ENCODE data around the gene CNNM4. TPM values are rescaled to one million over a fixed set of nuclear protein-coding genes. Genes with fewer than 3 reads are reported as not detected.
"Not testable (repeated sequence)": the region's sequence is repeated elsewhere in the genome, so short reads cannot be mapped to it uniquely, and the experiment has no call there.

Gene CNNM4
- polyA plus RNA-seq, 1 donor from 2014 or later = 7.5 TPM

DNA sequence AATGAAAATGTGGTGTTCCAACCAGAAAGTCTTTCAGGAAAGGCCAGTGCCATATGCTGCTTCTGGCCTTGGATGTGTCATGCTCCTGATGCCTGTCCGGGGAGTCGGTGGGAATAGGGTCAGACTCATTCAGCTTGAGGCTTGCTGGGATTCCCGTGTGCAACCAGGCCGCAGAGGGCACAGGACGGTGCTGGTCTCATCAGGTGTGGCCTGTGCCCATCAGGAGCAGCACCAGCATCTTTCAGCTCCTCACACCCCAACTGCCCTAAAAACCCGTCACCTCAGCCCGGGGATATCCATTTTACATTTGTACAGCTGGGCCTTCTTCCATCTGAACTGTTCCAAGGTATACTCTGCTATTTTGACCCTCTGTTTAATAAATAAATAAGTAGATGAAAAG, 42.0 kb downstream of the CNNM4 start:
- Histone ChIP-seq H3K9me2 (ENCODE audit: insufficient read depth, low read length) (no peaks in the 10 kb centered on the region), H3F3A (ENCODE audit: insufficient read depth, low read length, poor library complexity, severe bottlenecking) (no peaks in the 10 kb centered on the region), H4K20me1 (ENCODE audit: insufficient read depth) (no peaks in the 10 kb centered on the region), H3K9me3 (ENCODE audit: low read length) (no peaks in the 10 kb centered on the region), H3K4me3 (ENCODE audit: low read length) (no peak overlapping the region), H2AFZ (ENCODE audit: low read depth, low read length) (no peak overlapping the region), H3K36me3 (ENCODE audit: insufficient read depth, low read length) (no peaks in the 10 kb centered on the region), H3K79me2 (replicated peaks; ENCODE audit: insufficient read depth, low read length) (no peaks in the 10 kb centered on the region), H3K4me2 (ENCODE audit: low read length) (no peak overlapping the region), H3K27me3 (ENCODE audit: insufficient read depth, low read depth, low read length) (no peaks in the 10 kb centered on the region), H3K9ac (ENCODE audit: low read length) (no peak overlapping the region), H3K27ac (ENCODE audit: low read length) (no peak overlapping the region)
- TF ChIP-seq TAF1 (IDR thresholded peaks at IDR 0.05; ENCODE audit: low read depth) = no peak

DNA sequence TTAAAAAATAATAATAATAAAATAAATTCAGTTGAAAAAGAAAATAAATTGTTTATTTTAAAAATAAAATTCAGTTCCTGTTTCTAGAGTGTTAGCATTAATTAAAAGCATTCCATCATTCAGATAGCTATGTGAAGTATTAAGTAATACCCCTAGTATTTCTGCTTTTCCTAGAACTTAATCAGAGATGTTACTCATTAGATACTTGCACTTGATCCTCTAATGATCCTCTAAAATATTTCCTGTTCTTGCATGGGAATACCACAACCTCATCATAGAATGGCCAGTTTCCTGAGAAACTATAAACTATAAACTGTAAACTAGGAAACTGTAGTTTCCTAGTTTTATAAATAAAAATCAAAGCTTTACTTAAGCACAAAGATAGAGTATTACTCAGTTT, 44.3 kb downstream of the CNNM4 start:
- Histone ChIP-seq H3K27me3 (ENCODE audit: insufficient read depth, low read depth, low read length) (no peaks in the 10 kb centered on the region), H3F3A (ENCODE audit: insufficient read depth, low read length, poor library complexity, severe bottlenecking) (no peaks in the 10 kb centered on the region), H3K4me2 (ENCODE audit: low read length) (no peak overlapping the region), H3K4me3 (ENCODE audit: low read length) (no peak overlapping the region), H2AFZ (ENCODE audit: low read depth, low read length) (no peak overlapping the region), H3K9me3 (ENCODE audit: low read length) (no peaks in the 10 kb centered on the region), H3K79me2 (replicated peaks; ENCODE audit: insufficient read depth, low read length) (no peaks in the 10 kb centered on the region), H3K9ac (ENCODE audit: low read length) (no peak overlapping the region), H3K27ac (ENCODE audit: low read length) (no peak overlapping the region), H4K20me1 (ENCODE audit: insufficient read depth) (no peaks in the 10 kb centered on the region), H3K9me2 (ENCODE audit: insufficient read depth, low read length) (no peaks in the 10 kb centered on the region), H3K36me3 (ENCODE audit: insufficient read depth, low read length) (no peaks in the 10 kb centered on the region)
- TF ChIP-seq MXI1 (conservative IDR thresholded peaks at IDR 0.05; ENCODE audit: poor library complexity, severe bottlenecking) (no peak), TAF1 (IDR thresholded peaks at IDR 0.05; ENCODE audit: low read depth) (no peak), RAD21 (conservative IDR thresholded peaks at IDR 0.05) (no peak), SMC3 (conservative IDR thresholded peaks at IDR 0.05; ENCODE audit: poor library complexity) (no peak), POLR2AphosphoS5 (IDR thresholded peaks at IDR 0.05) (no peak), EP300 (conservative IDR thresholded peaks at IDR 0.05; ENCODE audit: poor library complexity, severe bottlenecking) (no peak), EZH2 (IDR thresholded peaks at IDR 0.05; ENCODE audit: borderline replicate concordance, insufficient read depth, low read length, poor library complexity, severe bottlenecking) (no peak), CTCF (IDR thresholded peaks at IDR 0.05; ENCODE audit: poor library complexity, severe bottlenecking) (no peak)
- TF ChIP-seq, protein P1, sequence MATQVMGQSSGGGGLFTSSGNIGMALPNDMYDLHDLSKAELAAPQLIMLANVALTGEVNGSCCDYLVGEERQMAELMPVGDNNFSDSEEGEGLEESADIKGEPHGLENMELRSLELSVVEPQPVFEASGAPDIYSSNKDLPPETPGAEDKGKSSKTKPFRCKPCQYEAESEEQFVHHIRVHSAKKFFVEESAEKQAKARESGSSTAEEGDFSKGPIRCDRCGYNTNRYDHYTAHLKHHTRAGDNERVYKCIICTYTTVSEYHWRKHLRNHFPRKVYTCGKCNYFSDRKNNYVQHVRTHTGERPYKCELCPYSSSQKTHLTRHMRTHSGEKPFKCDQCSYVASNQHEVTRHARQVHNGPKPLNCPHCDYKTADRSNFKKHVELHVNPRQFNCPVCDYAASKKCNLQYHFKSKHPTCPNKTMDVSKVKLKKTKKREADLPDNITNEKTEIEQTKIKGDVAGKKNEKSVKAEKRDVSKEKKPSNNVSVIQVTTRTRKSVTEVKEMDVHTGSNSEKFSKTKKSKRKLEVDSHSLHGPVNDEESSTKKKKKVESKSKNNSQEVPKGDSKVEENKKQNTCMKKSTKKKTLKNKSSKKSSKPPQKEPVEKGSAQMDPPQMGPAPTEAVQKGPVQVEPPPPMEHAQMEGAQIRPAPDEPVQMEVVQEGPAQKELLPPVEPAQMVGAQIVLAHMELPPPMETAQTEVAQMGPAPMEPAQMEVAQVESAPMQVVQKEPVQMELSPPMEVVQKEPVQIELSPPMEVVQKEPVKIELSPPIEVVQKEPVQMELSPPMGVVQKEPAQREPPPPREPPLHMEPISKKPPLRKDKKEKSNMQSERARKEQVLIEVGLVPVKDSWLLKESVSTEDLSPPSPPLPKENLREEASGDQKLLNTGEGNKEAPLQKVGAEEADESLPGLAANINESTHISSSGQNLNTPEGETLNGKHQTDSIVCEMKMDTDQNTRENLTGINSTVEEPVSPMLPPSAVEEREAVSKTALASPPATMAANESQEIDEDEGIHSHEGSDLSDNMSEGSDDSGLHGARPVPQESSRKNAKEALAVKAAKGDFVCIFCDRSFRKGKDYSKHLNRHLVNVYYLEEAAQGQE (IDR thresholded peaks at IDR 0.05; ENCODE audit: borderline replicate concordance) = no peak

GRCh38 chr2:96805946-96806345, 45.2 kb downstream of the CNNM4 start:
- H3K36me3 ChIP-seq (ENCODE audit: insufficient read depth, low read length); H3K79me2 ChIP-seq (replicated peaks; ENCODE audit: insufficient read depth, low read length); H3K9ac ChIP-seq (ENCODE audit: low read length); H3K27me3 ChIP-seq (ENCODE audit: insufficient read depth, low read depth, low read length); H3K27ac ChIP-seq (ENCODE audit: low read length); H3K9me2 ChIP-seq (ENCODE audit: insufficient read depth, low read length); H4K20me1 ChIP-seq (ENCODE audit: insufficient read depth); H2AFZ ChIP-seq (ENCODE audit: low read depth, low read length); H3K9me3 ChIP-seq (ENCODE audit: low read length); H3F3A ChIP-seq (ENCODE audit: insufficient read depth, low read length, poor library complexity, severe bottlenecking); H3K4me3 ChIP-seq (ENCODE audit: low read length); H3K4me2 ChIP-seq (ENCODE audit: low read length): not testable (repeated sequence)
